ENCODE data around the gene CROCC2. TPM values are rescaled to one million over a fixed set of nuclear protein-coding genes. Genes with fewer than 3 reads are reported as not detected.

Gene CROCC2
- not detected for total RNA-seq (2021; ENCODE audit: unreplicated experiment)
- polyA plus RNA-seq (2012) = not detected in 2 replicates
- Bru-seq, nascent RNA = not detected
- not detected for BruChase-seq, experiment 1, labeled RNA remaining after a 6-hour chase
- percentile 1 among the genes with signal in this experiment for BruChase-seq, experiment 2, labeled RNA remaining after a 2-hour chase
- long read RNA-seq = 0 reads

DNA sequence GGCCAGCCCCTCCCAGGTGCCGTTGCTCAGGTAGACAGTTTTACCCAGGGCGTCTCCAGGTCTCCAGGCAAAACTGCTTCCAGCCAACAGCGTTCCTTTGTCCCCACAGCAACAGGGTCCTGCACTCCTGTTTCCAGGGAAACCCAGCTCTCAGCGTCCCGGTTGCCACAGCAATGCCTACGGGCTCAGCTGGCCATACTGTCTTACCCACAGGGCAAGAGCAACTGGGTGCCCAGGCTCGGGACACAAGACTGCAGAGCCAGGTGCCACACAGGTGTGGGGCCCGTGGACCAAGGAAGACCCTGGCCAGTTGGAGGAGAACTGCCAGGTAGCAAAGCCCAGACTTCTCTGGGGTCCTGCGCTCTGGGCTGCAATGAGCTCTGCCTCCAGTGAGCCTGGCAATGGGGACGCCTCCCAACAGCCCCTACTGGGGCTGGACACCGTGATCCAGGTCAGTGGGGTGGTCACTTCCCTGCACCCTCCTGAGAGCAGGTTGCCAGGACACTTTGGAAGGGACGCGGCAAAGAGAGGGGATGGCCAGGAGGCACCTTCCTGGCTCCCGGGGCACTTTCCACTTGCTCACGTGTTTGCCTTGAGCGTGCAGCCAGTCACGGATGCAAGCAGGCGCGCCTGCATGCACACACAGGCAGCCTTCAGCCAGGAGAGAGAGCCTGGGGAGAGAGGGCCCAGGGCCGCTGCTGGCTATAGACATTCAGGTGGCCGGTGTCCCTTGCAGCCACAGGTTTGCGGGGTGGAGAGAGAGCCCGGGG, at the start of gene CROCC2:
Gene CROCC2 (plus strand): TSS at position 196 of the 770 bp plus-strand sequence. CDS start 178 bp downstream, at position 374.
- H3K4me1 ChIP-seq (ENCODE audit: control insufficient read depth in 1 of 2, insufficient read depth in 2 of 2, low read length in 2 of 2) = no peaks in the 10 kb centered on the region
- no peaks in the 10 kb centered on the region for H3K79me2 ChIP-seq (ENCODE audit: insufficient read depth, low read length)
- no peaks in the 10 kb centered on the region for H4K20me1 ChIP-seq (ENCODE audit: insufficient read depth)
- H3K36me3 ChIP-seq (ENCODE audit: control insufficient read depth in 1 of 2, insufficient read depth in 2 of 2, low read length in 2 of 2) = no peaks in the 10 kb centered on the region
- DNase-seq (ENCODE audit: low read depth, low spot score) (no peak), ATAC-seq (0 out of 2 replicates have a peak, but pooled peaks have one; percentile 20)
- H3K27me3 ChIP-seq (ENCODE audit: insufficient read depth, low read length) = peaks cover 12% of the 10 kb centered on the region; the same call in 1 of the 2 replicates
- RAD21 ChIA-PET (ENCODE audit: low non-redundant PET in 1 of 2, low total read pairs in 2 of 2, uncharacterized antibody in 2 of 2, unreplicated experiment in 2 of 2) = no interaction called here
- POLR2A ChIA-PET = no interaction called here
- H3K4me2 ChIP-seq (ENCODE audit: low read length) = no peak within 1 kb of the TSS
- BruUV-seq (replicated peaks) = no TSS peak
- H3K9ac ChIP-seq (ENCODE audit: low read length) = no peak within 1 kb of the TSS
- no peaks in the 10 kb centered on the region for H3K9me2 ChIP-seq (ENCODE audit: insufficient read depth)
- TF ChIP-seq ZNF274 (IDR thresholded peaks at IDR 0.05; ENCODE audit: low read depth, low read length) = no peak
- TF ChIP-seq ELF1 (IDR thresholded peaks at IDR 0.05; ENCODE audit: borderline replicate concordance, low read depth) = no peak
- TF ChIP-seq, protein P1, sequence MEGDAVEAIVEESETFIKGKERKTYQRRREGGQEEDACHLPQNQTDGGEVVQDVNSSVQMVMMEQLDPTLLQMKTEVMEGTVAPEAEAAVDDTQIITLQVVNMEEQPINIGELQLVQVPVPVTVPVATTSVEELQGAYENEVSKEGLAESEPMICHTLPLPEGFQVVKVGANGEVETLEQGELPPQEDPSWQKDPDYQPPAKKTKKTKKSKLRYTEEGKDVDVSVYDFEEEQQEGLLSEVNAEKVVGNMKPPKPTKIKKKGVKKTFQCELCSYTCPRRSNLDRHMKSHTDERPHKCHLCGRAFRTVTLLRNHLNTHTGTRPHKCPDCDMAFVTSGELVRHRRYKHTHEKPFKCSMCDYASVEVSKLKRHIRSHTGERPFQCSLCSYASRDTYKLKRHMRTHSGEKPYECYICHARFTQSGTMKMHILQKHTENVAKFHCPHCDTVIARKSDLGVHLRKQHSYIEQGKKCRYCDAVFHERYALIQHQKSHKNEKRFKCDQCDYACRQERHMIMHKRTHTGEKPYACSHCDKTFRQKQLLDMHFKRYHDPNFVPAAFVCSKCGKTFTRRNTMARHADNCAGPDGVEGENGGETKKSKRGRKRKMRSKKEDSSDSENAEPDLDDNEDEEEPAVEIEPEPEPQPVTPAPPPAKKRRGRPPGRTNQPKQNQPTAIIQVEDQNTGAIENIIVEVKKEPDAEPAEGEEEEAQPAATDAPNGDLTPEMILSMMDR (IDR thresholded peaks at IDR 0.05 in 2 of 3, conservative IDR thresholded peaks at IDR 0.05 in 1 of 3; ENCODE audit: borderline replicate concordance in 1 of 3, insufficient read depth in 1 of 3, low read depth in 2 of 3, low read length in 2 of 3) = no peak
- TF ChIP-seq, protein P2, sequence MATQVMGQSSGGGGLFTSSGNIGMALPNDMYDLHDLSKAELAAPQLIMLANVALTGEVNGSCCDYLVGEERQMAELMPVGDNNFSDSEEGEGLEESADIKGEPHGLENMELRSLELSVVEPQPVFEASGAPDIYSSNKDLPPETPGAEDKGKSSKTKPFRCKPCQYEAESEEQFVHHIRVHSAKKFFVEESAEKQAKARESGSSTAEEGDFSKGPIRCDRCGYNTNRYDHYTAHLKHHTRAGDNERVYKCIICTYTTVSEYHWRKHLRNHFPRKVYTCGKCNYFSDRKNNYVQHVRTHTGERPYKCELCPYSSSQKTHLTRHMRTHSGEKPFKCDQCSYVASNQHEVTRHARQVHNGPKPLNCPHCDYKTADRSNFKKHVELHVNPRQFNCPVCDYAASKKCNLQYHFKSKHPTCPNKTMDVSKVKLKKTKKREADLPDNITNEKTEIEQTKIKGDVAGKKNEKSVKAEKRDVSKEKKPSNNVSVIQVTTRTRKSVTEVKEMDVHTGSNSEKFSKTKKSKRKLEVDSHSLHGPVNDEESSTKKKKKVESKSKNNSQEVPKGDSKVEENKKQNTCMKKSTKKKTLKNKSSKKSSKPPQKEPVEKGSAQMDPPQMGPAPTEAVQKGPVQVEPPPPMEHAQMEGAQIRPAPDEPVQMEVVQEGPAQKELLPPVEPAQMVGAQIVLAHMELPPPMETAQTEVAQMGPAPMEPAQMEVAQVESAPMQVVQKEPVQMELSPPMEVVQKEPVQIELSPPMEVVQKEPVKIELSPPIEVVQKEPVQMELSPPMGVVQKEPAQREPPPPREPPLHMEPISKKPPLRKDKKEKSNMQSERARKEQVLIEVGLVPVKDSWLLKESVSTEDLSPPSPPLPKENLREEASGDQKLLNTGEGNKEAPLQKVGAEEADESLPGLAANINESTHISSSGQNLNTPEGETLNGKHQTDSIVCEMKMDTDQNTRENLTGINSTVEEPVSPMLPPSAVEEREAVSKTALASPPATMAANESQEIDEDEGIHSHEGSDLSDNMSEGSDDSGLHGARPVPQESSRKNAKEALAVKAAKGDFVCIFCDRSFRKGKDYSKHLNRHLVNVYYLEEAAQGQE (IDR thresholded peaks at IDR 0.05; ENCODE audit: low read depth) = no peak
- TF ChIP-seq JUND (IDR thresholded peaks at IDR 0.05) = no peak
- TF ChIP-seq TCF7L2 (IDR thresholded peaks at IDR 0.05; ENCODE audit: borderline replicate concordance, extremely low read depth, insufficient read depth, insufficient read length) = no peak
- TF ChIP-seq, protein P3, sequence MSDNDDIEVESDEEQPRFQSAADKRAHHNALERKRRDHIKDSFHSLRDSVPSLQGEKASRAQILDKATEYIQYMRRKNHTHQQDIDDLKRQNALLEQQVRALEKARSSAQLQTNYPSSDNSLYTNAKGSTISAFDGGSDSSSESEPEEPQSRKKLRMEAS (IDR thresholded peaks at IDR 0.05) = no peak
- no peak for TF ChIP-seq YY1 (IDR thresholded peaks at IDR 0.05; ENCODE audit: extremely low read depth, insufficient replicate concordance, low read depth, low read length)
- no peak for TF ChIP-seq SP1 (IDR thresholded peaks at IDR 0.05; ENCODE audit: low read depth)
- no peak for TF ChIP-seq POLR2AphosphoS5 (IDR thresholded peaks at IDR 0.05; ENCODE audit: low read depth, low read length)
- TF ChIP-seq EZH2phosphoT487 (IDR thresholded peaks at IDR 0.05; ENCODE audit: borderline replicate concordance) = no peak
- no peak within 1 kb of the TSS for H3K27ac ChIP-seq (ENCODE audit: low read depth, low read length)
- intact Hi-C loops (cut with micrococcal nuclease) = no loop called here
- H3K9me3 ChIP-seq (ENCODE audit: control insufficient read depth in 1 of 2, insufficient read depth in 1 of 2, low read depth in 1 of 2, low read length in 2 of 2) = no peaks in the 10 kb centered on the region
- CTCF ChIA-PET = interaction anchor here (1.3 kb wide), 1 partner anchor 8 kb away, joined by 3 read pairs; no protein-coding TSS in a partner anchor
- no peak within 1 kb of the TSS for H3K4me3 ChIP-seq (replicated peaks in 1 of 2; ENCODE audit: low read depth in 1 of 2, low read length in 2 of 2)
- no peak within 1 kb of the TSS for H2AFZ ChIP-seq (ENCODE audit: low read depth, low read length, poor library complexity, severe bottlenecking)
